NB4 (cell line): ENCODE measurements around the gene LRRC2.

ENCODE experiments used
- MYC ChIP-seq: IDR thresholded peaks from 2 replicates; pipeline ENCODE4 v1.6.1; 2011; ENCODE audit warnings: low read depth, low read length
- POLR2A ChIP-seq: IDR thresholded peaks from 2 replicates; pipeline ENCODE4 v1.6.1; 2011; ENCODE audit warnings: mild to moderate bottlenecking; ENCODE audit not compliant: insufficient read length; ENCODE audit errors: extremely low read depth
- TF ChIP-seq, protein P1 (sequence below): IDR thresholded peaks from one replicate; pipeline ENCODE4 v1.5.1; 2012; ENCODE audit warnings: low read depth, low read length

GRCh38 chr3:46484388-46484787, 81.7 kb downstream of the LRRC2 start:
- TF ChIP-seq POLR2A (no peak), MYC (no peak)
- TF ChIP-seq, protein P1, sequence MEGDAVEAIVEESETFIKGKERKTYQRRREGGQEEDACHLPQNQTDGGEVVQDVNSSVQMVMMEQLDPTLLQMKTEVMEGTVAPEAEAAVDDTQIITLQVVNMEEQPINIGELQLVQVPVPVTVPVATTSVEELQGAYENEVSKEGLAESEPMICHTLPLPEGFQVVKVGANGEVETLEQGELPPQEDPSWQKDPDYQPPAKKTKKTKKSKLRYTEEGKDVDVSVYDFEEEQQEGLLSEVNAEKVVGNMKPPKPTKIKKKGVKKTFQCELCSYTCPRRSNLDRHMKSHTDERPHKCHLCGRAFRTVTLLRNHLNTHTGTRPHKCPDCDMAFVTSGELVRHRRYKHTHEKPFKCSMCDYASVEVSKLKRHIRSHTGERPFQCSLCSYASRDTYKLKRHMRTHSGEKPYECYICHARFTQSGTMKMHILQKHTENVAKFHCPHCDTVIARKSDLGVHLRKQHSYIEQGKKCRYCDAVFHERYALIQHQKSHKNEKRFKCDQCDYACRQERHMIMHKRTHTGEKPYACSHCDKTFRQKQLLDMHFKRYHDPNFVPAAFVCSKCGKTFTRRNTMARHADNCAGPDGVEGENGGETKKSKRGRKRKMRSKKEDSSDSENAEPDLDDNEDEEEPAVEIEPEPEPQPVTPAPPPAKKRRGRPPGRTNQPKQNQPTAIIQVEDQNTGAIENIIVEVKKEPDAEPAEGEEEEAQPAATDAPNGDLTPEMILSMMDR: no peak
